Lower leg skin (tissue), 4 donors: ENCODE results near the gene GJD3. TPM values are rescaled to one million over a fixed set of nuclear protein-coding genes. Genes with fewer than 3 reads are reported as not detected.

Experiments
- DNase-seq, 2 donors: peaks; one replicate each; pipeline ENCODE4 v3.0.0-alpha.2; 2019; ENCODE audit warnings: low spot score in 2 of 2
- H3K4me3 ChIP-seq: fragments of 200-600 bp; sonication (generic); 2 replicates; pipeline ENCODE4 v1.5.1; 2017; ENCODE audit warnings: mild to moderate bottlenecking, low read depth; ENCODE audit not compliant: poor library complexity, severe bottlenecking
- POLR2A ChIP-seq, 2 donors: fragments of 450-650 bp; IDR thresholded peaks; one replicate each; pipeline ENCODE4 v1.6.1; 2016 to 2017; ENCODE audit warnings: antibody characterized with exemption in 2 of 2, mild to moderate bottlenecking in 1 of 2, moderate library complexity in 1 of 2
- WGBS, 2 donors: methylation state at CpG; one replicate each; pipeline ENCODE4 v1.1.5; 2018; 5-methylcytosine and 5-hydroxymethylcytosine counted together
- intact Hi-C: fragments of 100-400 bp; cut with DNase I; formaldehyde crosslinking; loops from one replicate; pipeline ENCODE4 v1.15.0; 2023; ENCODE audit warnings: low total_unique reads
- total RNA-seq, 4 donors: library from RNA; depleted of rRNA; stranded (reverse); fragments of >200 nt; gene quantifications; one replicate each; pipeline ENCODE4 v1.1.0, GENCODE V29; 2016
- TF ChIP-seq, protein P1 (sequence below), 3 donors: fragments of 450-650 bp; IDR thresholded peaks; one replicate each; pipeline ENCODE4 v1.5.1; 2016; ENCODE audit warnings: antibody characterized with exemption in 3 of 3, mild to moderate bottlenecking in 3 of 3, moderate library complexity in 2 of 3

Gene GJD3
- total RNA-seq, 4 donors from 2014 or later, result not detected

DNA sequence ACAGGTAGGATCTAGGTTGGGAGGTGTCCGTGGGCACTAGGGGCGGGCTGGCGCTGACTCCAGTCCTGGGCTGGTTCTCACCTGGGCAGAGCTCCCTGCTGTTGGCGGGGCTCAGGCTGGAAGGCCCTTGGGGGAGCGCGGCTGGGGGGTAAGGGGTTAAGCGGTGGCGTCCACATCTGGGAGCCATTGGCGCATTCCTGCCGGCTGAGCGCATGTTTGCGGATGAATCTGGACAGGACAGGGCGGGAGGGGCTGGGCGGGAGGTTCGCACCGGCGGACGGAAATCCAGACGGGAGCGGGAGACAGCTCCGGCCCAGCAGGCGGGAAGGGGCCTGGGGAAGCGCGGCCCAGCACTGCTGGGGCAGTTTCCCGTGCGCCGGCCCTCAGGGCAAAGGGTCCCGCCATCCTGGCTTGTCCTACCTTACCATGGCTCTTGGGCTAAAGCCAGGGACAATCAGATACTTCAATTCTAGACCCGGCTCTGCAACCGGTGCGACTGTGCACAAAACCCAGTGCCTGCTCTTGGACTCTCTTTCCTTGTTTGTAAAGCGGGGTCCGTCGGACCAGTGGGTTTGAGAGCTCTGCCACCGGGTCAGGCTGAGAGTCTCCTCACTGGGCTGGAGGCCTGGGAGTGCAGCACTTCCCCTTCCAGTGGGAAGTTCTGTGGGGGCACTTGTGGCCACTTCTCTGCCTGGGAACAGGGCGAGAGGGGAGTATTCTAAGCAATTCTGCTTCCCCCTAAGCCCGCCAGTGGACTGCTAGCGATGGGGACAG, 47.8 kb downstream of the GJD3 start:
- 10 to 28% methylated on average over 30 to 36 of the region's 38 CpGs for WGBS, 2 donors
- peak in 1 of 2 donors; percentile 94 for DNase-seq
- H3K4me3 ChIP-seq, result no peak overlapping the region
- intact Hi-C loops, result no loop called here
- TF ChIP-seq, protein P1, sequence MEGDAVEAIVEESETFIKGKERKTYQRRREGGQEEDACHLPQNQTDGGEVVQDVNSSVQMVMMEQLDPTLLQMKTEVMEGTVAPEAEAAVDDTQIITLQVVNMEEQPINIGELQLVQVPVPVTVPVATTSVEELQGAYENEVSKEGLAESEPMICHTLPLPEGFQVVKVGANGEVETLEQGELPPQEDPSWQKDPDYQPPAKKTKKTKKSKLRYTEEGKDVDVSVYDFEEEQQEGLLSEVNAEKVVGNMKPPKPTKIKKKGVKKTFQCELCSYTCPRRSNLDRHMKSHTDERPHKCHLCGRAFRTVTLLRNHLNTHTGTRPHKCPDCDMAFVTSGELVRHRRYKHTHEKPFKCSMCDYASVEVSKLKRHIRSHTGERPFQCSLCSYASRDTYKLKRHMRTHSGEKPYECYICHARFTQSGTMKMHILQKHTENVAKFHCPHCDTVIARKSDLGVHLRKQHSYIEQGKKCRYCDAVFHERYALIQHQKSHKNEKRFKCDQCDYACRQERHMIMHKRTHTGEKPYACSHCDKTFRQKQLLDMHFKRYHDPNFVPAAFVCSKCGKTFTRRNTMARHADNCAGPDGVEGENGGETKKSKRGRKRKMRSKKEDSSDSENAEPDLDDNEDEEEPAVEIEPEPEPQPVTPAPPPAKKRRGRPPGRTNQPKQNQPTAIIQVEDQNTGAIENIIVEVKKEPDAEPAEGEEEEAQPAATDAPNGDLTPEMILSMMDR (IDR thresholded peaks at IDR 0.05), result no peak
- no peak for TF ChIP-seq POLR2A (IDR thresholded peaks at IDR 0.05)

DNA sequence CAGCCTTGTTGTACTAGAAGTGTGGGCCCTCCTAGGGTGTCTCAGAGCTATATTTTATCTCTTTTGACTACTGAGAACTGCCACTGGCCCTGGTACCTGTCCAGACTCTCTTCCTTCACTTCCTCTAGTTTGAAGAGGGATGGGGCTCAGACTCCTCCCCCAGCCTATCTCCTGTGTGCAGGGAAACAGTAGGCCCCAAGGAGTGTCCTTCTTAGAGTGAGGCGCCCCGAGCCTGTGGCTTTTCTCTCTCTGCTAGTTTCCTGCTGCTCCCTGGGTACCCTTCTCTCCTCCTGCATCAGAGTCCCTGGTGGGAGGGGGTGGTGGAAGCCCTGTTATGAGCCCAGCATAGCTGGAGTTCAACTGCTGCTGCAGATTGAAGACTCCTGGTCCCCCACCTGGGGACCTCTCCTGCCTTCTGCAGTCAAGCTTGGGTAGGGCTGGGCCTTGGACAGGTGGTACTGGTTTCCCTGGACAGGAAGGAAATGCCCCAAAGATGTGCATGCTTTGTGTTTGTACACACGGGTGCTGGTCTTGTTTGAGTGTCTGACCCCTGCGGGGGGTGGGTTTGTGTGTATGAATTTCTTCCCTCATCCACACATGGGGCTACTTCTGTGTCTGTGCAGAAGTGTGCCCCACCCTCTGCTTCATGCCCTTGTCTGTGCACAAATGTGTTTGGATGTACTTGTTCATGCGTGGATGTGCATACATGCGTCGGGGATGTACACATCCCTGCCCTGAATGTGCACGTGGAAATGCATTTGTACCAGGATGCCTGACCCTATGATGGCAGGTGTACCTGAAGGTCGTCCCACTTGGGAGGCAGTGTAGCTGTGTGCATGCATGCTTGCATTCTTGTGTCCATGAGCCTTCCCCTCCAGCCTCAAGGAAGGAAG, 48.6 kb downstream of the GJD3 start:
- DNase-seq, result peak in 1 of 2 donors; percentile 82
- no peak overlapping the region for H3K4me3 ChIP-seq
- TF ChIP-seq, protein P1 (IDR thresholded peaks at IDR 0.05), result no peak
- no peak for TF ChIP-seq POLR2A (IDR thresholded peaks at IDR 0.05)
- 51 to 56% methylated on average over 9 of the region's 9 CpGs for WGBS, 2 donors
- intact Hi-C loops, result no loop called here

DNA sequence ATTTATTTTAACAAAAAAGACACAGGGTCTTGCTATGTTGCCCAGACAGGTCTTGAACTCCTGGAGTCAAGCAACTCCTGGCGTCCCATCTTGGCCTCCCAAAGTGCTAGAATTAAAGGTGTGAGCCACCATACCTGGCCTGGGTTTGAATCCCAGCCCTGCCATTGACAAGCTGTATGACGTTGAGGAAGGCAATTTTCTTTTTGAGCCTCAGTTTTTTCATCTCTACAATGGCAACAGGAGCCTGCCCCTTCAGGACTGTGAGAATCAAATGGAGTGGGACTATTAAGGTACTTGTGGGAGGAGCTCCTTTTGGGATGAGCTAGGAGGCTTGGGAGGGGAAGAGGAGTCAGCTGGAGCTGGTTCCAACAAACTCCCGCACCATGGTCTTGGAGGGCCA, 49.3 kb downstream of the GJD3 start:
- WGBS, 2 donors, result 70 to 74% methylated on average over 3 of the region's 3 CpGs
- DNase-seq, result peak in 1 of 2 donors; percentile 45
- TF ChIP-seq, protein P1 (IDR thresholded peaks at IDR 0.05), result no peak
- no peak for TF ChIP-seq POLR2A (IDR thresholded peaks at IDR 0.05)
- intact Hi-C loops, result no loop called here
- H3K4me3 ChIP-seq, result no peak overlapping the region

DNA sequence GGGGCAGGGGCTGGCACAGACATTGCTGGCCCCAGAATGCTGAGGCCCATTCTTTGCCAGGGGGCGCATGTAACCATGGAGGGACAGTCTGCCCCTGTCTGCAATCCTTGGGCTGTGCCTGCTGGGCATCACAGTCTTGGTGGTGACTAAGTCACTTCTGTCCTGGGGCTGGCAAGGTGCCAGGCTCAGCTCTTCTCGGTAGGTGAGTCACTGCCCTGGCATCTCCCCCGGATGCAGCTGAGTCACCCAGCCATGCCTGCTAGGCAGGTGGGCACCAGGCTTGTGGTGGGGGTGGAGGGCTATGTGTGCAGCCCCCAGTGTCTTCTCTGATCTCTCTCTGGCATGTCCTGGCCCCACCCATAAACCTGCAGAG, 50.0 kb downstream of the GJD3 start:
- intact Hi-C loops, result no loop called here
- peak; percentile 87 to 98 for DNase-seq
- 16 to 21% methylated on average over 3 of the region's 3 CpGs for WGBS, 2 donors
- TF ChIP-seq, protein P1 (IDR thresholded peaks at IDR 0.05), result no peak
- no peak for TF ChIP-seq POLR2A (IDR thresholded peaks at IDR 0.05)
- H3K4me3 ChIP-seq, result no peak overlapping the region

DNA sequence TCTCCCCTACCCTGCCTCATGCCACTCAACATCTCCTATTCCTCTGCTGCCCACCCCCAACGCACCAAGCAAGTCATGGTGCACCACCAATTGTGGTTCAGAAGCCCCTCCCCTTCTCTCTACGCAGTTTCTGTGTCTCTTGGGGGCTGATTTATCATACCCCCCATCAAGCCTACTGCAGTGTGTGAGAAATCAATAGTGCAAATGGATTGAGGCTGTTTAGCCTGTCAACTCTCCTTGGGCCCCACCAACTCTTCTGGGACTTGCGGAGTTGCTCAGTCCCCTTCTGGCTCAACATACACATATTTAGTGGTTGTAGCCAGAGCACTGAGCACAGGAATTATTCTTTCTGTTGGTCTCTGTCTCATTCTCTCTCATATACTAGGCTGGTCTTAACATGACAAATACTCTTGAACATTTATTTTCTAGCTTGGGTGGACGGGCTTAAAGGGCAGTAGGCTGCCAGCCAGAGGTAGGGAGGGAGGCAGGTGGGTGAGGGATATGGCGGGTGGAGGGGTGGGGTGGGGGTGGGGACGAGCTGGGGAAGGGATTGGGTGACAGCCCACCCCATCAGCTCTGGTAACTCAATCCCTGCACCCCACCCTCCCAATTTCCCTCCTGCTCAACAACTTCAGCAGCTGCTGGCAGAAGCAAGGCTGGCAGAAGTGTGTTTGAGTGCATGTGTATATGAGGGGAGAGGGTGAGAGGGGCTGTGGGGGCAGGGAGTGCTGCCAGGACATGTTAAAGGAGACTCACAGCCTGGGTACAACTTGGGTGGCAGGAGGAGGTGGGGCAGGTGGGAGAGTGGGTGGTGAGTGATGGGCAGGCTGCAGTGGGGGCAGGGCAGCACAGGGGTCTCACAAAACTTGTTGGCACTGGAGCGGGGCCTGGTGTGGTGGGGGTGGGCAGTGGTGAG, 50.6 kb downstream of the GJD3 start:
- DNase-seq, result no peak
- TF ChIP-seq, protein P1 (IDR thresholded peaks at IDR 0.05), result no peak
- H3K4me3 ChIP-seq, result no peak overlapping the region
- intact Hi-C loops, result no loop called here
- WGBS, 2 donors, result 47 to 49% methylated on average over 7 of the region's 7 CpGs
